H9 (cell line): ENCODE measurements around the gene HELT. TPM values are rescaled to one million over a fixed set of nuclear protein-coding genes. Genes with fewer than 3 reads are reported as not detected.
A peak's percentile ranks its signal among the peaks of the same experiment; 100 is the strongest.

Source experiments
- DNase-seq: peaks from one replicate; pipeline ENCODE4 v3.0.0-alpha.2; 2017
- H2AFZ ChIP-seq: one replicate; pipeline ENCODE4 v1.6.1; 2013; ENCODE audit warnings: mild to moderate bottlenecking, low read length, control low read depth, moderate library complexity
- H2AK5ac ChIP-seq: 2 replicates; pipeline ENCODE4 v1.6.1; 2013; ENCODE audit warnings: low read length, control low read depth, mixed read lengths; ENCODE audit not compliant: insufficient read length
- H2BK120ac ChIP-seq: one replicate; pipeline ENCODE4 v1.6.1; 2013; ENCODE audit warnings: low read depth, mild to moderate bottlenecking, low read length, control low read depth, inconsistent platforms; ENCODE audit not compliant: poor library complexity, severe bottlenecking
- H2BK12ac ChIP-seq: 2 replicates; pipeline ENCODE4 v1.6.1; 2013; ENCODE audit warnings: low read length, control low read depth, mixed read lengths, low read depth; ENCODE audit not compliant: insufficient read length
- H2BK15ac ChIP-seq: 2 replicates; pipeline ENCODE4 v1.6.1; 2013; ENCODE audit warnings: low read depth, low read length, control low read depth
- H2BK20ac ChIP-seq: one replicate; pipeline ENCODE4 v1.6.1; 2013; ENCODE audit warnings: low read depth, mild to moderate bottlenecking, low read length, control low read depth, inconsistent platforms; ENCODE audit not compliant: poor library complexity, severe bottlenecking
- H2BK5ac ChIP-seq: 2 replicates; pipeline ENCODE4 v1.6.1; 2013; ENCODE audit warnings: low read length, control low read depth, mixed read lengths; ENCODE audit not compliant: insufficient read length
- H3K14ac ChIP-seq: 2 replicates; pipeline ENCODE4 v1.6.1; 2013; ENCODE audit warnings: low read length, control low read depth; ENCODE audit not compliant: insufficient read depth
- H3K18ac ChIP-seq: 2 replicates; pipeline ENCODE4 v1.6.1; 2013; ENCODE audit warnings: low read depth, mild to moderate bottlenecking, mixed read lengths, low read length, control low read depth; ENCODE audit not compliant: insufficient read length
- H3K23ac ChIP-seq: 2 replicates; pipeline ENCODE4 v1.6.1; 2013; ENCODE audit warnings: low read length, control low read depth, mixed read lengths, low read depth; ENCODE audit not compliant: insufficient read length
- H3K23me2 ChIP-seq: 2 replicates; pipeline ENCODE4 v1.6.1; 2013; ENCODE audit warnings: low read depth, mild to moderate bottlenecking, mixed read lengths, low read length, control low read depth; ENCODE audit not compliant: insufficient read length, poor library complexity, severe bottlenecking
- H3K27ac ChIP-seq: 2 replicates; pipeline ENCODE4 v1.5.1; 2013; ENCODE audit warnings: low read length, control low read depth, mixed read lengths, low read depth; ENCODE audit not compliant: insufficient read length
- H3K27me3 ChIP-seq: 2 replicates; pipeline ENCODE4 v1.6.1; 2013; ENCODE audit warnings: low read length, control low read depth, inconsistent platforms; ENCODE audit not compliant: insufficient read depth
- H3K4ac ChIP-seq: 2 replicates; pipeline ENCODE4 v1.6.1; 2013; ENCODE audit warnings: low read depth, mild to moderate bottlenecking, control low read depth, inconsistent platforms, low read length, moderate library complexity
- H3K4me1 ChIP-seq: 2 replicates; pipeline ENCODE4 v1.6.1; 2013; ENCODE audit warnings: low read length, control low read depth, inconsistent platforms; ENCODE audit not compliant: insufficient read depth
- H3K4me2 ChIP-seq: 2 replicates; pipeline ENCODE4 v1.6.1; 2013; ENCODE audit warnings: low read length, control low read depth, mixed read lengths; ENCODE audit not compliant: insufficient read length, insufficient read depth
- H3K56ac ChIP-seq: 2 replicates; pipeline ENCODE4 v1.6.1; 2013; ENCODE audit warnings: low read depth, mild to moderate bottlenecking, mixed read lengths, low read length, control low read depth; ENCODE audit not compliant: insufficient read length
- H3K79me1 ChIP-seq: 2 replicates; pipeline ENCODE4 v1.6.1; 2013; ENCODE audit warnings: low read depth, mild to moderate bottlenecking, moderate library complexity, low read length, control low read depth, inconsistent platforms; ENCODE audit not compliant: insufficient read depth, poor library complexity, severe bottlenecking
- H3K79me2 ChIP-seq: 2 replicates; pipeline ENCODE4 v1.6.1; 2013; ENCODE audit warnings: low read length, control low read depth, inconsistent platforms; ENCODE audit not compliant: insufficient read depth
- H3K9ac ChIP-seq: 2 replicates; pipeline ENCODE4 v1.6.1; 2013; ENCODE audit warnings: low read length, control low read depth, mixed read lengths; ENCODE audit not compliant: insufficient read length; ENCODE audit errors: extremely low read depth
- H3K9me3 ChIP-seq: one replicate; pipeline ENCODE4 v1.6.1; 2013; ENCODE audit warnings: low read depth, low read length, inconsistent platforms; ENCODE audit not compliant: control insufficient read depth
- H3T11ph ChIP-seq: one replicate; pipeline ENCODE4 v1.6.1; 2013; ENCODE audit warnings: mild to moderate bottlenecking, low read length, control low read depth, inconsistent platforms
- H4K20me1 ChIP-seq: one replicate; pipeline ENCODE4 v1.6.1; 2013; ENCODE audit not compliant: control insufficient read depth, insufficient read length, insufficient read depth
- H4K5ac ChIP-seq: 2 replicates; pipeline ENCODE4 v1.6.1; 2013; ENCODE audit warnings: low read depth, mild to moderate bottlenecking, mixed read lengths, low read length, control low read depth; ENCODE audit not compliant: insufficient read length
- H4K8ac ChIP-seq: replicated peaks from 2 replicates; pipeline ENCODE4 v1.6.1; 2013; ENCODE audit warnings: low read length, control low read depth, mixed read lengths, low read depth; ENCODE audit not compliant: insufficient read length
- H4K91ac ChIP-seq: 2 replicates; pipeline ENCODE4 v1.6.1; 2013; ENCODE audit warnings: low read depth, mild to moderate bottlenecking, moderate library complexity, mixed read lengths, low read length, control low read depth; ENCODE audit not compliant: insufficient read length
- H3K27ac Mint-ChIP-seq, 3 experiments: 2 replicates in 2 of 3; 3 replicates in 1 of 3; pipeline ENCODE4 v1.8.0; 2020 to 2021; ENCODE audit warnings: mixed read lengths in 3 of 3, mild to moderate bottlenecking in 1 of 3, moderate library complexity in 1 of 3
- H3K27me3 Mint-ChIP-seq: 2 replicates; pipeline ENCODE4 v1.8.0; 2021; ENCODE audit warnings: low read depth, mild to moderate bottlenecking, moderate library complexity, mixed read lengths
- H3K36me3 Mint-ChIP-seq, 3 experiments: 2 replicates in 2 of 3; 3 replicates in 1 of 3; pipeline ENCODE4 v1.8.0; 2020 to 2021; ENCODE audit warnings: low read depth in 3 of 3, mixed read lengths in 3 of 3; ENCODE audit not compliant: insufficient read depth in 1 of 3
- H3K4me1 Mint-ChIP-seq, 2 experiments: 2 replicates each; pipeline ENCODE4 v1.8.0; 2020; ENCODE audit warnings: mixed read lengths in 2 of 2
- H3K4me3 Mint-ChIP-seq, 2 experiments: 2 replicates in 1 of 2; 3 replicates in 1 of 2; pipeline ENCODE4 v1.8.0; 2020 to 2021; ENCODE audit warnings: mild to moderate bottlenecking in 2 of 2, mixed read lengths in 2 of 2, moderate library complexity in 1 of 2
- H3K9me3 Mint-ChIP-seq, 2 experiments: 2 replicates in 1 of 2; 3 replicates in 1 of 2; pipeline ENCODE4 v1.8.0; 2020; ENCODE audit warnings: mild to moderate bottlenecking in 2 of 2, mixed read lengths in 2 of 2, moderate library complexity in 1 of 2
- WGBS: extraction: QIAGEN DNeasy Blood & Tissue Kit; methylation state at CpG from one replicate; pipeline ENCODE4 v1.1.7; 2013; ENCODE audit warnings: missing lambda C conversion rate, low lambda C conversion rate, mixed read lengths; ENCODE audit not compliant: insufficient read length; ENCODE audit errors: extremely low coverage; 5-methylcytosine and 5-hydroxymethylcytosine counted together
- total RNA-seq: library from RNA; stranded (reverse); gene quantifications from 2 replicates; pipeline ENCODE4 v1.2.1, GENCODE V29; 2021
- TF ChIP-seq, protein P1 (sequence below): fragments of 200-600 bp; sonication (generic); conservative IDR thresholded peaks from 3 replicates; pipeline ENCODE4 v1.8.0; 2021; ENCODE audit warnings: antibody characterized with exemption, mild to moderate bottlenecking

HELT gene
- total RNA-seq, 1 experiment from 2014 or later = not detected

DNA sequence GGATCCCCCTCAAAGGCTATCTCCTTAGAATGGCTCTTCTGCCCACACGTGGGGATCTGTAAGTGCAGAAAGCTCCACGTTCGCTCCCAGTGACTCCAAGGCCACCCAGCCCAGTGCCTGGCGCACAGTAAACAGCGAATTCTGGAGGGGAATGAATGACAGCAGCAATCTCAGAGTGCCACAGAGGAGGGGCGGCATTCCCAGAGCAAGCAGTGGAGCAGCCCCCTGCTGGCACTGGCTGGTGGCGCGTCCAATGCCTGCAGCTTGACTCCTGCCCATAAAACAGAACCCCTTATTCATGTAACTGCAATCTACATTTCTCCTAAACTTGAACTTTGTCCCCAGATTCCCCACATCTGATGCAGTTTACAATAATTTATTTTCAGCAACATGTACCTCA lies 6.9 kb upstream of the HELT start:
- no peak overlapping the region for H3K4ac ChIP-seq
- H3T11ph ChIP-seq = no peak overlapping the region
- H3K9me3 ChIP-seq = no peaks in the 10 kb centered on the region
- no peak overlapping the region for H3K56ac ChIP-seq
- no peak overlapping the region for H3K23ac ChIP-seq
- no peaks in the 10 kb centered on the region for H4K20me1 ChIP-seq
- no peak overlapping the region for H2BK20ac ChIP-seq
- peaks cover 39% of the 10 kb centered on the region for H3K27me3 ChIP-seq
- no CpG with 5 or more reads among the region's 8 CpGs for WGBS
- no peak overlapping the region for H4K5ac ChIP-seq
- no peak overlapping the region for H2AK5ac ChIP-seq
- Mint-ChIP-seq H3K9me3 (peaks cover 0 to 3% of the 10 kb centered on the region in 2 experiments; a peak in 2 of 5 replicates), H3K4me3 (no peak overlapping the region), H3K27me3 (peaks cover 98% of the 10 kb centered on the region), H3K4me1 (peaks cover 31 to 33% of the 10 kb centered on the region in 2 experiments), H3K27ac (no peak overlapping the region), H3K36me3 (no peaks in the 10 kb centered on the region)
- peaks cover 7% of the 10 kb centered on the region for H3K23me2 ChIP-seq
- H3K18ac ChIP-seq = no peak overlapping the region
- TF ChIP-seq, protein P1, sequence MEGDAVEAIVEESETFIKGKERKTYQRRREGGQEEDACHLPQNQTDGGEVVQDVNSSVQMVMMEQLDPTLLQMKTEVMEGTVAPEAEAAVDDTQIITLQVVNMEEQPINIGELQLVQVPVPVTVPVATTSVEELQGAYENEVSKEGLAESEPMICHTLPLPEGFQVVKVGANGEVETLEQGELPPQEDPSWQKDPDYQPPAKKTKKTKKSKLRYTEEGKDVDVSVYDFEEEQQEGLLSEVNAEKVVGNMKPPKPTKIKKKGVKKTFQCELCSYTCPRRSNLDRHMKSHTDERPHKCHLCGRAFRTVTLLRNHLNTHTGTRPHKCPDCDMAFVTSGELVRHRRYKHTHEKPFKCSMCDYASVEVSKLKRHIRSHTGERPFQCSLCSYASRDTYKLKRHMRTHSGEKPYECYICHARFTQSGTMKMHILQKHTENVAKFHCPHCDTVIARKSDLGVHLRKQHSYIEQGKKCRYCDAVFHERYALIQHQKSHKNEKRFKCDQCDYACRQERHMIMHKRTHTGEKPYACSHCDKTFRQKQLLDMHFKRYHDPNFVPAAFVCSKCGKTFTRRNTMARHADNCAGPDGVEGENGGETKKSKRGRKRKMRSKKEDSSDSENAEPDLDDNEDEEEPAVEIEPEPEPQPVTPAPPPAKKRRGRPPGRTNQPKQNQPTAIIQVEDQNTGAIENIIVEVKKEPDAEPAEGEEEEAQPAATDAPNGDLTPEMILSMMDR = peak; percentile 69
- H4K91ac ChIP-seq = no peak overlapping the region
- peaks cover 2% of the 10 kb centered on the region; the same call in 1 of the 2 replicates for H3K4me1 ChIP-seq
- no peak overlapping the region for H2BK5ac ChIP-seq
- H3K14ac ChIP-seq = 0 out of 2 replicates have a peak overlapping the region, but pooled peaks have one; percentile 24
- peak; percentile 71 for DNase-seq
- no peak overlapping the region for H3K9ac ChIP-seq
- no peaks in the 10 kb centered on the region for H3K79me2 ChIP-seq
- no peak overlapping the region for H3K4me2 ChIP-seq
- H2BK15ac ChIP-seq = no peak overlapping the region
- H3K27ac ChIP-seq = no peak overlapping the region
- no peaks in the 10 kb centered on the region for H3K79me1 ChIP-seq
- H2BK12ac ChIP-seq = no peak overlapping the region
- H4K8ac ChIP-seq = no peak overlapping the region
- H2BK120ac ChIP-seq = no peak overlapping the region
- H2AFZ ChIP-seq = no peak overlapping the region
